Lung (tissue), 12 donors: ENCODE measurements around the gene CPAMD8. TPM values are rescaled to one million over a fixed set of nuclear protein-coding genes. Genes with fewer than 3 reads are reported as not detected.
"Not testable (repeated sequence)": the region's sequence is repeated elsewhere in the genome, so short reads cannot be mapped to it uniquely, and the experiment has no call there.

Experiments
- ATAC-seq: fragments of 200-7000 bp; cut with Tn5 transposase; one replicate; pipeline ENCODE4 v1.9.1; 2020; ENCODE audit warnings: moderate number of reproducible peaks; ENCODE audit not compliant: insufficient read depth, low FRiP score
- DNase-seq, 3 donors: peaks; one replicate each; pipeline ENCODE4 v3.0.0-alpha.2; 2013 to 2017
- H3K27ac ChIP-seq, 2 donors: one replicate each; pipeline ENCODE4 v1.5.1; 2013; ENCODE audit warnings: mild to moderate bottlenecking in 2 of 2, moderate library complexity in 2 of 2, control low read depth in 1 of 2, inconsistent platforms in 1 of 2, low read depth in 1 of 2, low read length in 1 of 2
- H3K27me3 ChIP-seq, 3 donors: one replicate each; pipeline ENCODE4 v1.5.1; 2013; ENCODE audit warnings: low read length in 2 of 3; ENCODE audit not compliant: control insufficient read depth in 3 of 3, insufficient read depth in 3 of 3
- H3K36me3 ChIP-seq, 4 donors: one replicate each; pipeline ENCODE4 v1.5.1; 2013; ENCODE audit warnings: low read length in 4 of 4, mild to moderate bottlenecking in 1 of 4, moderate library complexity in 1 of 4; ENCODE audit not compliant: control insufficient read depth in 4 of 4, insufficient read depth in 4 of 4
- H3K4me1 ChIP-seq, 5 donors: one replicate each; pipeline ENCODE4 v1.5.1; 2013; ENCODE audit warnings: low read length in 5 of 5, mild to moderate bottlenecking in 2 of 5, moderate library complexity in 1 of 5; ENCODE audit not compliant: control insufficient read depth in 5 of 5, insufficient read depth in 5 of 5
- H3K4me3 ChIP-seq: one replicate; pipeline ENCODE4 v1.5.1; 2013; ENCODE audit warnings: mild to moderate bottlenecking, control low read depth, moderate library complexity
- H3K9ac ChIP-seq, 2 donors: one replicate each; pipeline ENCODE4 v1.5.1; 2013; ENCODE audit warnings: low read length in 2 of 2, control low read depth in 1 of 2; ENCODE audit not compliant: insufficient read depth in 1 of 2
- H3K9me3 ChIP-seq, 4 donors: one replicate each; pipeline ENCODE4 v1.5.1; 2013; ENCODE audit warnings: low read length in 3 of 4, mild to moderate bottlenecking in 1 of 4, moderate library complexity in 1 of 4; ENCODE audit not compliant: control insufficient read depth in 4 of 4, insufficient read depth in 3 of 4
- WGBS, 2 donors: extraction: QIAGEN DNeasy Blood & Tissue Kit; methylation state at CpG; one replicate each; pipeline ENCODE4 v1.1.7; 2013; 5-methylcytosine and 5-hydroxymethylcytosine counted together
- polyA plus RNA-seq, 2 donors: library from polyadenylated mRNA; stranded (reverse); fragments of 200-250 nt; gene quantifications; one replicate each; pipeline ENCODE4 v1.2.1, GENCODE V29; 2013
- total RNA-seq, 2 donors: library from RNA; depleted of rRNA in 1 of 2; stranded (reverse); fragments of >200 nt in 1 of 2; gene quantifications; one replicate each; pipeline ENCODE4 v1.2.1, GENCODE V29; 2014 to 2021
- TF ChIP-seq, protein P1 (sequence below): IDR thresholded peaks from 2 replicates; pipeline ENCODE4 v1.5.1; 2012; ENCODE audit warnings: mild to moderate bottlenecking; ENCODE audit errors: control extremely low read depth, extremely low read depth
- donor health status: control.
- donor health status: control.
- donor health status: Bipolar disorder and iron deficiency.
- donor health status: healthy.
- donor health status: DM: yes; HTN: yes; CAD: no.

CPAMD8 gene
- total and polyA plus RNA-seq, 4 donors, result 9.6 to 143 (median 31.4) TPM

DNA sequence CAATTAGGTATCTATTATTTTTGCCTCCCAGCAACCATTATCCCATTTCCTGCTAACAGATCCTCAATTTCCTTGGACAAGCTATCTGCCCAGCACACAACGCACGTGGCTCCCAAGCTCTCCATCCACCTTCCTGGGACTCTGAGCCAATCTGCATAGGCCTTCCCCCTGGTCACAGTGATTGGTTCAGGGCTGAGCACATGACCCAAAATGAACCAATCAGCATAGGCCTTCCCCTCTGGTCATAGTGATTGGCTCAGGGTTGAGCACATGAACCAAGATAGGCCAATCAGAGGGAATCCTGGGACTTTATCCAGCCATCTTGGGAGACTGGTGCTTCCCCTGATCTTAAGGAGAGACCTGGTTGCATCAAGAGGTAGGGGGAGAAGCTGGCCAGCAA lies 5.8 kb downstream of the CPAMD8 start:
- H3K36me3 ChIP-seq, result peaks cover 0 to 5% (median 0%) of the 10 kb centered on the region in 4 donors
- no peak for DNase-seq
- no peaks in the 10 kb centered on the region for H3K27me3 ChIP-seq
- H3K4me3 ChIP-seq, result no peak overlapping the region
- H3K9me3 ChIP-seq, result peaks cover 0 to 18% (median 3%) of the 10 kb centered on the region in 4 donors
- no peak for ATAC-seq
- H3K9ac ChIP-seq, result no peak overlapping the region
- H3K4me1 ChIP-seq, result peaks cover 0 to 14% (median 7%) of the 10 kb centered on the region in 5 donors
- TF ChIP-seq, protein P1, sequence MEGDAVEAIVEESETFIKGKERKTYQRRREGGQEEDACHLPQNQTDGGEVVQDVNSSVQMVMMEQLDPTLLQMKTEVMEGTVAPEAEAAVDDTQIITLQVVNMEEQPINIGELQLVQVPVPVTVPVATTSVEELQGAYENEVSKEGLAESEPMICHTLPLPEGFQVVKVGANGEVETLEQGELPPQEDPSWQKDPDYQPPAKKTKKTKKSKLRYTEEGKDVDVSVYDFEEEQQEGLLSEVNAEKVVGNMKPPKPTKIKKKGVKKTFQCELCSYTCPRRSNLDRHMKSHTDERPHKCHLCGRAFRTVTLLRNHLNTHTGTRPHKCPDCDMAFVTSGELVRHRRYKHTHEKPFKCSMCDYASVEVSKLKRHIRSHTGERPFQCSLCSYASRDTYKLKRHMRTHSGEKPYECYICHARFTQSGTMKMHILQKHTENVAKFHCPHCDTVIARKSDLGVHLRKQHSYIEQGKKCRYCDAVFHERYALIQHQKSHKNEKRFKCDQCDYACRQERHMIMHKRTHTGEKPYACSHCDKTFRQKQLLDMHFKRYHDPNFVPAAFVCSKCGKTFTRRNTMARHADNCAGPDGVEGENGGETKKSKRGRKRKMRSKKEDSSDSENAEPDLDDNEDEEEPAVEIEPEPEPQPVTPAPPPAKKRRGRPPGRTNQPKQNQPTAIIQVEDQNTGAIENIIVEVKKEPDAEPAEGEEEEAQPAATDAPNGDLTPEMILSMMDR, result no peak
- WGBS, 2 donors, result 83 to 84% methylated on average over 2 of the region's 2 CpGs
- H3K27ac ChIP-seq, result peak overlapping the region in 1 of 2 donors; percentile 76

DNA sequence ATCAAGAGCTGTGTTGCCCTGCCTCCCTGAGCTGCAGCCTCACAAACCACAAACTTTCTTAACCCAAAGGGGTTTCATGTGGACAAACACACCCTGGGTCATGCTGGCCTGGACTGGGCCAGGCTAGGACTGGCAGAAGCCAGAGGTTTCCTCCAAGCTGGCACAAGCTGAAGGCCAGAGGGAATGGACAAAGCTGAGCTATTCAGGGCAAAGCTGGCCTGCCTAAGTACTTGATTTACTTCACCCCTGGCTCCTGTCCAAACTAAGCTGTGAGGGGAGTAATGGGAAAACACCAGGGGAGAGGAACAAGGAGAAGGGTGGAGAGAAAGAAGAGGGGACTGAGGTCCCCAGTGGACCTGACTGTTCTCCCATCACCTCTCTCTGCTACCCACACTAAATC lies 6.2 kb downstream of the CPAMD8 start:
- Histone ChIP-seq H3K9me3 (peaks cover 0 to 18% (median 3%) of the 10 kb centered on the region in 4 donors), H3K4me1 (peaks cover 0 to 12% (median 7%) of the 10 kb centered on the region in 5 donors), H3K27ac (peak overlapping the region in 1 of 2 donors; percentile 12), H3K36me3 (peaks cover 0 to 5% (median 0%) of the 10 kb centered on the region in 4 donors), H3K4me3 (no peak overlapping the region), H3K9ac (no peak overlapping the region), H3K27me3 (no peaks in the 10 kb centered on the region)
- ATAC-seq (no peak), DNase-seq (peak; percentile 41 to 75 (median 63))
- TF ChIP-seq, protein P1, result no peak

DNA sequence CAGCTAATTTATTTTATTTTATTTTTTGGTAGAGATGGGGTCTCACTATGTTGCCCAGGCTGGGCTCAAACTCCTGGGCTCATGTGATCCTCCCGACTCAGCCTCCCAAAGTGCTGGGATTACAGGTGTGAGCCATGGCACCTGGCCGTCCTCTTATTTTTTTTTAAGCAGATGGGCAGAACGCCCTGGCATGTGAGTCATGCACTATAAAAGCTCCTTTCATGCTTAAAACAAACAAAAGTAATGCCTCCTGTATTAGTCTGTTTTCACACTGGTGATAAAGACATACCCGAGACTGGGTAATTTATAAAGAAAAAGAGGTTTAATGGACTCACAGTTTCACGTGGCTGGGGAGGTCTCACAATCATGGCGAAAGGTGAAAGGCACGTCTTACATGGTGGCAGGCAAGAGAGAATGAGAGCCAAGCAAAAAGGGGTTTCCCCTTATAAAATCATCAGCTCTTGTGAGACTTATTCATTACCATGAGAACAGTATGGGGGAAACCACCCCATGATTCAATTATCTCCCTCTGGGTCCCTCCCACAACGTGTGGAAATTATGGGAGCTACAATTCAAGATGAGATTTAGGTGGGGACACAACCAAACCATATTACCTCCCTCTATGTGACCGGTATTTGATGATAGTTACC lies 12.3 kb downstream of the CPAMD8 start:
- H3K4me1 ChIP-seq, H3K9ac ChIP-seq, H3K27me3 ChIP-seq, H3K9me3 ChIP-seq, H3K36me3 ChIP-seq, H3K27ac ChIP-seq, H3K4me3 ChIP-seq, DNase-seq: not testable (repeated sequence)
- peak; percentile 53 for ATAC-seq
- WGBS, 2 donors, result 67 to 82% methylated on average over 9 of the region's 9 CpGs

DNA sequence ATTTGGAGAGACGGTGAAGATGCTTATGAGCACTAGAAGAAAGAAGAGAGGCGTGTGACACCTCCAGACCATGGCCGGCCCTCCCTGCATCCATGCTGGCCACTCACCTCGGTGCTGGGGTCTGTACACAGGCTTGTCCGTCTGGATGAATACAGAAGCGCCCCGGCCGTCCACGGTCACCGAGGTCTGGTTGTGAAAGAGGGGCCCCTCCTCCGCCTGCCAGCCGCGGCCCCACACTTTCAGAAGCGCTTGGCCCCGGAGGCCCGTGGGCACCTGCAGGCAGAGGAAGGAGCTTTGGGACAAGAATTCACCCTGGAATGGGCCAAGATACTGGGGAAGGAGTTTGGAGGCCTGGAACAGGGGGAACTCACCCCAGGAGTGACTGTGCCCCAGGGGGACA lies 15.1 kb downstream of the CPAMD8 start:
- TF ChIP-seq, protein P1, result no peak
- Histone ChIP-seq H3K4me3 (no peak overlapping the region), H3K9ac (no peak overlapping the region), H3K4me1 (no peaks in the 10 kb centered on the region), H3K9me3 (peaks cover 0 to 3% (median under 1%) of the 10 kb centered on the region in 4 donors), H3K27me3 (no peaks in the 10 kb centered on the region), H3K36me3 (peaks cover 0 to 7% (median 5%) of the 10 kb centered on the region in 4 donors), H3K27ac (no peak overlapping the region)
- no peak for DNase-seq
- 90 to 92% methylated on average over 16 of the region's 16 CpGs for WGBS, 2 donors
- no peak for ATAC-seq
